Mesenchymal stem cell (in vitro differentiated cells and primary cell): ENCODE measurements around the gene RASSF8.
A peak's percentile ranks its signal among the peaks of the same experiment; 100 is the strongest.

Experiments
- DNase-seq: peaks from one replicate; pipeline ENCODE4 v3.0.0-alpha.2; 2013
- H2AFZ ChIP-seq: one replicate; pipeline ENCODE4 v1.6.1; 2013; ENCODE audit warnings: low read depth, mild to moderate bottlenecking, control low read depth, inconsistent platforms, low read length, moderate library complexity
- H2AK5ac ChIP-seq: 2 replicates; pipeline ENCODE4 v1.6.1; 2013; ENCODE audit warnings: low read length, moderate library complexity, mild to moderate bottlenecking, inconsistent platforms; ENCODE audit not compliant: severe bottlenecking
- H2BK120ac ChIP-seq: one replicate; pipeline ENCODE4 v1.6.1; 2013; ENCODE audit warnings: low read depth, mild to moderate bottlenecking, inconsistent platforms, low read length, moderate library complexity
- H2BK12ac ChIP-seq, 2 experiments: one replicate each; pipeline ENCODE4 v1.6.1; 2013; ENCODE audit warnings: inconsistent platforms in 2 of 2, low read length in 2 of 2, mild to moderate bottlenecking in 2 of 2, moderate library complexity in 2 of 2, control low read depth in 1 of 2
- H2BK15ac ChIP-seq: one replicate; pipeline ENCODE4 v1.6.1; 2013; ENCODE audit warnings: mild to moderate bottlenecking, low read depth, inconsistent platforms; ENCODE audit not compliant: poor library complexity, severe bottlenecking
- H2BK5ac ChIP-seq: 2 replicates; pipeline ENCODE4 v1.6.1; 2013; ENCODE audit warnings: low read depth, mild to moderate bottlenecking, low read length, control low read depth, inconsistent platforms; ENCODE audit not compliant: poor library complexity, severe bottlenecking
- H3K14ac ChIP-seq, 2 experiments: one replicate each; pipeline ENCODE4 v1.6.1; 2013; ENCODE audit warnings: inconsistent platforms in 2 of 2, low read length in 2 of 2, control low read depth in 1 of 2, mild to moderate bottlenecking in 1 of 2, moderate library complexity in 1 of 2
- H3K18ac ChIP-seq, 2 experiments: one replicate each; pipeline ENCODE4 v1.6.1; 2013; ENCODE audit warnings: inconsistent platforms in 2 of 2, low read length in 2 of 2, control low read depth in 1 of 2, low read depth in 1 of 2, mild to moderate bottlenecking in 1 of 2
- H3K23ac ChIP-seq, 2 experiments: one replicate each; pipeline ENCODE4 v1.6.1; 2013; ENCODE audit warnings: inconsistent platforms in 2 of 2, low read length in 2 of 2, mild to moderate bottlenecking in 2 of 2, moderate library complexity in 2 of 2, control low read depth in 1 of 2
- H3K27ac ChIP-seq: 2 replicates; pipeline ENCODE4 v1.5.1; 2013; ENCODE audit warnings: mild to moderate bottlenecking, moderate library complexity, low read length, control low read depth, inconsistent platforms; ENCODE audit not compliant: poor library complexity, severe bottlenecking
- H3K27me3 ChIP-seq, 2 experiments: 2 replicates each; pipeline versions ENCODE4 v1.6.1 to v1.7.0; 2013; ENCODE audit warnings: low read length in 2 of 2, mild to moderate bottlenecking in 2 of 2, moderate library complexity in 2 of 2, control low read depth in 1 of 2, inconsistent platforms in 1 of 2; ENCODE audit not compliant: control insufficient read depth in 1 of 2, insufficient read depth in 1 of 2
- H3K36me3 ChIP-seq, 2 experiments: 2 replicates each; pipeline versions ENCODE4 v1.6.1 to v1.7.0; 2013; ENCODE audit warnings: low read length in 2 of 2, control low read depth in 1 of 2, inconsistent platforms in 1 of 2, low read depth in 1 of 2, mild to moderate bottlenecking in 1 of 2; ENCODE audit not compliant: insufficient read depth in 2 of 2, control insufficient read depth in 1 of 2
- H3K4ac ChIP-seq, 2 experiments: one replicate each; pipeline ENCODE4 v1.6.1; 2013; ENCODE audit warnings: inconsistent platforms in 2 of 2, low read length in 2 of 2, mild to moderate bottlenecking in 2 of 2, moderate library complexity in 2 of 2, control low read depth in 1 of 2, low read depth in 1 of 2
- H3K4me1 ChIP-seq: 2 replicates; pipeline ENCODE4 v1.6.1; 2013; ENCODE audit warnings: low read depth, low read length, control low read depth; ENCODE audit not compliant: control insufficient read depth, insufficient read depth
- H3K4me2 ChIP-seq: 2 replicates; pipeline ENCODE4 v1.6.1; 2013; ENCODE audit warnings: low read length, mild to moderate bottlenecking, inconsistent platforms; ENCODE audit not compliant: poor library complexity, severe bottlenecking
- H3K4me3 ChIP-seq, 2 experiments: 2 replicates each; pipeline versions ENCODE4 v1.5.1 to v1.7.0; 2013; ENCODE audit warnings: low read length in 2 of 2, mild to moderate bottlenecking in 2 of 2, control low read depth in 1 of 2, low read depth in 1 of 2; ENCODE audit not compliant: insufficient read depth in 1 of 2
- H3K79me1 ChIP-seq: replicated peaks from 2 replicates; pipeline ENCODE4 v1.6.1; 2013; ENCODE audit warnings: mild to moderate bottlenecking, control low read depth, low read length, inconsistent platforms; ENCODE audit not compliant: poor library complexity, severe bottlenecking
- H3K9ac ChIP-seq: 2 replicates; pipeline ENCODE4 v1.7.0; 2013; ENCODE audit warnings: mild to moderate bottlenecking, low read length, moderate library complexity
- H3K9me3 ChIP-seq: 2 replicates; pipeline ENCODE4 v1.7.0; 2013; ENCODE audit warnings: mild to moderate bottlenecking, low read length; ENCODE audit not compliant: control insufficient read depth
- H4K8ac ChIP-seq: one replicate; pipeline ENCODE4 v1.6.1; 2013; ENCODE audit warnings: inconsistent platforms, mild to moderate bottlenecking, low read length, moderate library complexity
- H4K91ac ChIP-seq: one replicate; pipeline ENCODE4 v1.6.1; 2013; ENCODE audit warnings: mild to moderate bottlenecking, low read length, inconsistent platforms
- WGBS: methylation state at CpG from one replicate; pipeline ENCODE4 v1.1.7; 2013; ENCODE audit warnings: mixed read lengths; 5-methylcytosine and 5-hydroxymethylcytosine counted together

RASSF8 gene

GRCh38 chr12:26028953-26029735 lies 70.7 kb downstream of the RASSF8 start:
- no peak overlapping the region for H3K18ac ChIP-seq
- no peak overlapping the region for H2AFZ ChIP-seq
- H4K8ac ChIP-seq: no peak overlapping the region
- H4K91ac ChIP-seq: no peak overlapping the region
- no peak overlapping the region for H2BK5ac ChIP-seq
- WGBS: 85% methylated on average over 2 of the region's 4 CpGs
- no peak overlapping the region for H3K14ac ChIP-seq
- H3K4me1 ChIP-seq: peaks cover 5% of the 10 kb centered on the region
- H3K23ac ChIP-seq: no peak overlapping the region
- no peak overlapping the region for H3K27ac ChIP-seq
- H3K4ac ChIP-seq: no peak overlapping the region
- H2BK15ac ChIP-seq: no peak overlapping the region
- H3K27me3 ChIP-seq: no peaks in the 10 kb centered on the region
- H3K79me1 ChIP-seq: peaks cover 9% of the 10 kb centered on the region
- no peak overlapping the region for H3K4me2 ChIP-seq
- no peak overlapping the region for H2BK120ac ChIP-seq
- DNase-seq: peak; percentile 57
- no peaks in the 10 kb centered on the region for H3K9me3 ChIP-seq
- H3K9ac ChIP-seq: peak overlapping the region; percentile 77
- H3K36me3 ChIP-seq: peaks cover 0 to 3% of the 10 kb centered on the region in 2 experiments
- no peak overlapping the region for H2BK12ac ChIP-seq
- H3K4me3 ChIP-seq: peak overlapping the region in 1 of 2 experiments; percentile 12
- no peak overlapping the region for H2AK5ac ChIP-seq

DNA sequence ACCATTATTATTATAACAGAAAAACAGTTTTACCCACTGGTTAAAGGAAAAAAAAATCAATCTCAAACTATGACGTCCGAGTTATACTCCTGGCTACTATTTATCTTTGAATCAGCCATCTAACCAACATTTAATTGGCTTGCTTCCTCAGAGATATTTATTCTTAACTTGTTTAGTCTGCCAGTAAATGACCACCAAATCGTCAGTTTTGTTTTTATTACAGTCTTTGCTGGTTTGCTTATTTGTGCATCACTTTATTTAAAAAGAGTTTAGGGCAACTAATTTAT lies 71.2 kb downstream of the RASSF8 start:
- H2AFZ ChIP-seq: no peak overlapping the region
- peaks cover 5% of the 10 kb centered on the region for H3K4me1 ChIP-seq
- H3K79me1 ChIP-seq: peaks cover 7% of the 10 kb centered on the region
- no peak overlapping the region for H3K23ac ChIP-seq
- no peak for DNase-seq
- H4K8ac ChIP-seq: no peak overlapping the region
- H3K9me3 ChIP-seq: no peaks in the 10 kb centered on the region
- no peak overlapping the region for H2BK15ac ChIP-seq
- no peak overlapping the region for H2BK12ac ChIP-seq
- WGBS: 71% methylated on average over 2 of the region's 3 CpGs
- H3K27ac ChIP-seq: no peak overlapping the region
- peak overlapping the region; percentile 77 for H3K9ac ChIP-seq
- H3K14ac ChIP-seq: no peak overlapping the region
- no peak overlapping the region for H2AK5ac ChIP-seq
- no peak overlapping the region for H4K91ac ChIP-seq
- H3K4ac ChIP-seq: no peak overlapping the region
- peak overlapping the region in 1 of 2 experiments; percentile 10 for H3K4me3 ChIP-seq
- no peak overlapping the region for H3K4me2 ChIP-seq
- no peak overlapping the region for H2BK5ac ChIP-seq
- H3K27me3 ChIP-seq: no peaks in the 10 kb centered on the region
- no peak overlapping the region for H3K18ac ChIP-seq
- no peaks in the 10 kb centered on the region for H3K36me3 ChIP-seq
- no peak overlapping the region for H2BK120ac ChIP-seq

DNA sequence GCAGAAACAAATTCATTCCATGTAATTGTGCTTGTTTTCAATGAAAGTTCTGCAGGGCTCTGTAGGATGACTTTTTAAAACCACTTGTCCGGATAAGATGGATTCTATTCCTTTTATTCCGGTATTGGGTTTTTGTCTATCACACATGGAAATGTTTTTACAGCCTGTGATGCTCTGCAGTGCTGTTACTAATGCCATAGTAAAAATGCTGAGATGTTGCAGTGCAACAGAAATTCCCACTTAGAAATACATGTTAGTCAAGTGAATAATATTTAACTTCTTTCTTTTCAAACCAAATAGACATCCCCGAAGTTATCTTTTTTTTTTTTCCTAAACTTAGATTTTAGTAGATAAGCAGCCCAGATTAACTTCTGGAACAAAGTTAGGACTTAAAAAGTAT lies 71.9 kb downstream of the RASSF8 start:
- Histone ChIP-seq H4K8ac (no peak overlapping the region), H4K91ac (no peak overlapping the region), H2BK15ac (no peak overlapping the region), H3K4ac (no peak overlapping the region), H2AK5ac (no peak overlapping the region), H3K36me3 (no peaks in the 10 kb centered on the region), H3K14ac (no peak overlapping the region), H2AFZ (no peak overlapping the region), H2BK5ac (no peak overlapping the region), H3K9me3 (no peaks in the 10 kb centered on the region), H2BK12ac (no peak overlapping the region), H3K9ac (peak overlapping the region; percentile 77), H3K27me3 (no peaks in the 10 kb centered on the region), H3K4me1 (peaks cover 5% of the 10 kb centered on the region), H3K23ac (no peak overlapping the region), H3K4me3 (no peak overlapping the region), H3K79me1 (peaks cover 7% of the 10 kb centered on the region), H2BK120ac (no peak overlapping the region), H3K18ac (no peak overlapping the region), H3K4me2 (no peak overlapping the region), H3K27ac (no peak overlapping the region)
- no peak for DNase-seq
- WGBS: 100% methylated on average over 2 of the region's 3 CpGs

GRCh38 chr12:26031318-26031717 lies 72.8 kb downstream of the RASSF8 start:
- Histone ChIP-seq H2BK12ac (no peak overlapping the region), H4K8ac (no peak overlapping the region), H3K4me3 (no peak overlapping the region), H3K4me1 (peaks cover 5% of the 10 kb centered on the region), H3K4me2 (no peak overlapping the region), H4K91ac (no peak overlapping the region), H3K23ac (no peak overlapping the region), H3K36me3 (no peaks in the 10 kb centered on the region), H2BK15ac (no peak overlapping the region), H3K9ac (peak overlapping the region; percentile 18), H3K14ac (no peak overlapping the region), H2BK120ac (no peak overlapping the region), H3K4ac (no peak overlapping the region), H3K18ac (no peak overlapping the region), H3K27ac (no peak overlapping the region), H2AK5ac (no peak overlapping the region), H3K27me3 (no peaks in the 10 kb centered on the region), H2AFZ (no peak overlapping the region), H3K79me1 (peaks cover 9% of the 10 kb centered on the region), H2BK5ac (no peak overlapping the region), H3K9me3 (no peaks in the 10 kb centered on the region)
- no peak for DNase-seq
- 98% methylated on average over 2 of the region's 2 CpGs for WGBS
